H1 (cell line): ENCODE results near the gene RIT2. TPM values are rescaled to one million over a fixed set of nuclear protein-coding genes. Genes with fewer than 3 reads are reported as not detected.

Experiments used
- CHD7 ChIP-seq: fragments of 300-600 bp; sonication (generic); IDR thresholded peaks from 2 replicates; pipeline ENCODE4 v1.7.1; 2012; ENCODE audit warnings: low read length, moderate library complexity, mild to moderate bottlenecking, inconsistent platforms; ENCODE audit not compliant: insufficient replicate concordance
- CTCF ChIP-seq, 3 experiments: IDR thresholded peaks; 1 replicate in 2 of 3; 2 replicates in 1 of 3; pipeline versions ENCODE4 v1.5.1 to v1.6.1; 2011; ENCODE audit warnings: low read length in 3 of 3, mild to moderate bottlenecking in 3 of 3, inconsistent platforms in 2 of 3, low read depth in 1 of 3, moderate library complexity in 1 of 3; ENCODE audit not compliant: insufficient read depth in 1 of 3; ENCODE audit errors: control extremely low read depth in 1 of 3
- RNF2 ChIP-seq: fragments of 200-900, 300-1000 bp; sonication (generic); IDR thresholded peaks from 2 replicates; pipeline ENCODE4 v1.7.1; 2016; ENCODE audit warnings: borderline replicate concordance, low read depth, mild to moderate bottlenecking, antibody characterized with exemption, low read length; ENCODE audit not compliant: poor library complexity, severe bottlenecking; ENCODE audit errors: missing control alignments
- polyA plus RNA-seq, 7 experiments: library from polyadenylated mRNA; depleted of rRNA in 3 of 7; stranded (reverse) in 5 of 7; unstranded in 2 of 7; fragments of >200 nt in 5 of 7; fragments of 200-250 nt in 2 of 7; gene quantifications; 1 replicate in 5 of 7; 2 replicates in 1 of 7; 4 replicates in 1 of 7; pipeline versions ENCODE4 v1.2.1 to v1.2.3, GENCODE V29; 2011 to 2013; ENCODE audit warnings: missing spikeins in 2 of 7, mixed read lengths in 2 of 7
- total RNA-seq: library from RNA; stranded (reverse); fragmentation: NEBNext Ultra II Directional; extraction: Animal tissue kit (Norgen Biotek cat#: 25700); gene quantifications from 2 replicates; pipeline ENCODE4 v1.2.1, GENCODE V29; 2021

RIT2 gene
- total and polyA plus RNA-seq, 2 of the 8 experiments (the other 6 are each of a cell fraction or from before 2014, with no cell fraction given) = 0.67 to 3.2 TPM

GRCh38 chr18:42746794-42747193, 368.7 kb downstream of the RIT2 start (continued):
- TF ChIP-seq CTCF (IDR thresholded peaks at IDR 0.05; ENCODE audit: control extremely low read depth in 1 of 3, insufficient read depth in 1 of 3, low read depth in 1 of 3, low read length in 3 of 3) (no peak), CHD7 (no peak), RNF2 (no peak)
